NCI-H226 (cell line): ENCODE results near the gene GRIK2.
"Not testable (repeated sequence)": the region's sequence is repeated elsewhere in the genome, so short reads cannot be mapped to it uniquely, and the experiment has no call there.

Experiments used
- DNase-seq: peaks from one replicate; pipeline ENCODE4 v3.0.0-alpha.2; 2015

The GRIK2 gene

DNA sequence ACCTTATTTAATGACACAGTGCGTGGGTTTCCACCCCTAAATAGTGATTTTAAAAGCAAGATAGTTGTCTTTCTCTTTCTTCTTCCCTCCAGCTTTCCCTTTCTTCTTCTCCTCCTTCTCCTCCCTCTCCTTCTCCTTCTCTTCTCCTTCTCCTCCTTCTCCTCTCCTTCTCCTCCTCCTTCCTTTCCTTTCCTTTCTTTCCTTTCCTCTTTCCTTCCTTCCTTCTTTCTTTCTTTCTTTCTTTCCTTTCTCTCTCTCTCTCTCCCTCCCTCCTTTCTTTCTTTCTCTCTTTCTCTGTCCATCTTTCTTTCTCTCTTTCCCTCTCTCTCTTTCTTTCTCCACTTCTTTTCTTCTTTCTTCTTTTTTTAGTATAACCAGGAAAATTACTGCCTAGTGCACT is 670.6 kb downstream of the GRIK2 start:
- DNase-seq, result no peak

DNA sequence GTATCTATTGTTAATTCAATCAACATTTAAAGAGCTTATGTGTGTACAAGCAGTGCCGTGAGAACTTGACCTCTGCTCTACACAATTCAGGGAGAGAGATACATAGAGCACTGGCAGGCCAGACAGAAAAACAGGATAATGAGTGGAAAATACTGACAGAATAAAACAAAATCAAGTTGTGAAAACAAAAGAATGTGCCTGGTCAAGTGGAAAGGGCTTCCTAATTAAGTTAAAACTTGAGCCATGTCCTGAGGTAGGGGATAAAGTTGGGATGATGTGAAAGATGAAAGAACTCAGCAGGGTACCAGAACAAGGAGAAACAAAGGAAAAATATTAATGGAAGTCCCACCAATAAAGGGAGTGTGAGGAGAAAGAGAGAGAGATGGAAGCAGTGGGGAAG is 672.8 kb downstream of the GRIK2 start:
- DNase-seq, result no peak

DNA sequence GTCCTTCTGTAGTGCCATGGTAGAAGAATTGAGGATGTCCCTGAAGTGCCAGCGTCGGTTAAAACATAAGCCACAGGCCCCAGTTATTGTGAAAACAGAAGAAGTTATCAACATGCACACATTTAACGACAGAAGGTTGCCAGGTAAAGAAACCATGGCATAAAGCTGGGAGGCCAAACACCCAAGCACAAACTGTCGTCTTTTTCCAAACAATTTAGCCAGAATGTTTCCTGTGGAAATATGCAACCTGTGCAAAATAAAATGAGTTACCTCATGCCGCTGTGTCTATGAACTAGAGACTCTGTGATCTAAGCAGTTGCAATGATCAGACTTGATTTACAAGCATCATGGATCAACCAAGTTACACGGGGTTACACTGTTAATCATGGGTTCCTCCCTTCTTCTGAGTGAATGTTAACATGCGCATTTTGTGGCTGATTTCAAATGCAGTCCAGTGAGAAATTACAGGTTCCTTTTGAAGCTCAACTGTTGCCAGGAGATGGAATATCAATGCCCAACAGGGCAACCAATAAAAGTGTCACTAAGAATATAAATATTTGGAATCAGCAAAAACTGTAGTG is 674.9 kb downstream of the GRIK2 start:
- no peak for DNase-seq

DNA sequence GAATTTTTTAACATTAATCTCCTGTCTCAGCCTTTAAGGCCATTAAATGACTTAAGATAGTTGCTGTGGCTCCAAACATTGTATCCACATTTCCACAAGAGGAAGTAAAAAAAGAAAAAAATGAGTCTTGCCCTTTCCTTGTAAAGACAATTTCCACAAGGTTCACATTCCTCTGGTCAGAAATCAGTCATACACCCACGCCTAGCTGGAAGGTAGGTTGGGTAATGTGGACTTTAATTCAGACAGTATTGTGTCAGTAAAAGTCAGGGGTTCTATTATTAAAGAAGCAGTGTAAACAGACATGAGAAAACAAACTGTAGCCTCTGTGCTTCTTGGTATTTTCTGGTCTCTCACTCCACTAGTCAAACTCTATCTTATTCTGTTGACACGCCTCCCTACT is 682.0 kb downstream of the GRIK2 start:
- DNase-seq, result peak; percentile 56

DNA sequence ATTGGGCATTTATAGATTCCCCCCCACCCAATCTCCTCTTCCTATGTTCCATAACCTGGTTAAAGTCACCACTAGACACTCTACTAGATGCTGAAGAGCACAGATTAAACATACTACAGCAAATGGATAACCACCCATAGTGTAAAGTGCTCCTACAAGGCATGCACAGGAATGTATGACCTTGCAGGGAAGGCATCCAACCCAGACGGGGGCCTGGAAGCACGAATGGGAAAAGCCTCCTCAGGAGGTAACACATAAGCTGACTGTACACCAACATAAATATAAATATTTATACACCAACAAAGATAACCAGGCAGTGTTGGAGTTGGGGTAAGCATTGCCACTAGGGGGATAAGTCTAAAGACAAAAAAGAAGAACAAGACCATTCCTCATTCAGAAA is 691.7 kb downstream of the GRIK2 start:
- no peak for DNase-seq

DNA sequence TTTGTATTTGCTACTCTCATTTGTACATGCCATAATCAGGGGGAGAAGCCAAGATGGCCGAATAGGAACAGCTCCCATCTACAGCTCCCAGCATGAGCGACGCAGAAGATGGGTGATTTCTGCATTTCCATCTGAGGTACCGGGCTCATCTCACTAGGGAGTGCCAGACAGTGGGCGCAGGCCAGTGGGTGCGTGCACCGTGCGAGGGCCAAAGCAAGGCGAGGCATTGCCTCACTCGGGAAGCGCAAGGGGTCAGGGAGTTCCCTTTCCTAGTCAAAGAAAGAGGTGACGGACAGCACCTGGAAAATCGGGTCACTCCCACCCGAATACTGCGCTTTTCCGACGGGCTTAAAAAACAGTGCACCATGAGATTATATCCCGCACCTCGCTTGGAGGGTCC is 694.7 kb downstream of the GRIK2 start:
- not testable (repeated sequence) for DNase-seq

DNA sequence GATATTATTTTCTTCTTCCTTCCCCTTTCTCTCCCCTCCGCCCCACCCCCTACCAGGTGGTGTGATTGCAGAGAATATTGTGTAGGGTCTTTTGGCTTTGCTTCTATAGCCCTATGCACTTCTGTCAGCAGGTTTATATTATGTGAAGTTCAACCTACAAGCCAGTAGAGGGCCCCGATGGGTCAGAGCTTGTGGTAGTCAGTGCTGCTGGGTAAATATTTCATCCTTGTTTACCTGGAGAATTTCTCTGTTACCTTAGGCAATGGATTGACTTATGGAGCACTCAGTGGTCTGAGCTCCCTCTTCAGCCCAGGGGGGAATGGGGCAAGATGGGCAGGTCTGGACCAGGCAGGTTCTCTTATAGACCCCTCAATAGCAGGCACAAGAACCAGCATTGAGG is 720.9 kb downstream of the GRIK2 start:
- no peak for DNase-seq

DNA sequence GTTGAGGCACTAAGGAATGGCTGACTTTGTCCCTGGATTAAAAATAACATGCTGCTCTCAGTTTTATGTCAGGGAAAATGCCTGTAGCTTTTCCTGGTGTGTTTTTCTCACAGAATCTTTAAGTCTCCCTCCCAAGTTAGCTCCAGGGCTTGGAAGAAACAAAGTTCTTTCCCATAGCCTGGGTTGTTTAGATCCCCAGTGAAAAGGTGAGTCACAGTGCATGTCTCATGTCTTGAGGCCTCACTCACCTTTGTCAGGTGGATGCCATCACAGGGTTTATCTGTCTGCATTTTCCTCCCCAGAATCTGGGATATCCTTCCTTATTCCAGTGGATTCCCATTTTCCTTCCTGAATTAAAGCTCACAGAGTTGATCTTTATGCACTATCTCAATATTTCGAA is 722.4 kb downstream of the GRIK2 start:
- DNase-seq, result no peak

DNA sequence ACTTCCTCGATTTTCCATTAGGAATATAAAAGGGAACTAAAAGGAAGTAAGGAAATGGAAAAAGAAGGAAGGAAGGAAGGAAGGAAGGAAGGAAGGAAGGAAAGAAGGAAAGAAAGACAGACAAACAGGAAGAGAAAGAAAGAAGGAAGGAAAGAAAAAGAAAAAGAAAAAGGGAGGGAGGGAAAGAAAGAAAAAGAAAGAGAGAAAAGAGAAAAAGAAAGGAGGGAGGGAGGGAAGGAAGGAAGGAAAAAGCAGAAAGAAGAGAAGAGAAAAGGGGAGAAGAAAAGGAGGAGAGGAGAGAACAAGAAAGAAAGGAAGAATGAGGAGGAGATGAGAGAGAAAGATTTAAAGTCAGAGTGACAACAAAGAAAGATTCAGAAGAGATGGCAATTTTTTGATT is 724.5 kb downstream of the GRIK2 start:
- no peak for DNase-seq
